H1 (cell line): ENCODE measurements around the gene ETFDH. TPM values are rescaled to one million over a fixed set of nuclear protein-coding genes. Genes with fewer than 3 reads are reported as not detected.

Experiments
- CTCF ChIA-PET: fragments of 300-600 bp; sonication (Branson Sonifier 250); formaldehyde crosslinking; loops from one replicate; lab custom pipeline; 2021; ENCODE audit not compliant: partially characterized antibody; lab: Charles Lee
- POLR2A ChIA-PET: fragments of 300-600 bp; sonication (Branson Sonifier 250); formaldehyde crosslinking; loops from one replicate; lab custom pipeline; 2021; ENCODE audit warnings: inconsistent platforms; ENCODE audit not compliant: partially characterized antibody; lab: Charles Lee
- DNase-seq, 2 experiments: peaks; one replicate each; pipeline versions ENCODE4 v3.0.0 to v3.0.0-alpha.2; 2010 to 2022; ENCODE audit warnings: low spot score in 2 of 2, low read depth in 1 of 2, mixed read lengths in 1 of 2
- FAIRE-seq: peaks from 2 replicates; lab custom pipeline; 2011; peaks lifted over from hg19 to GRCh38; lab: Jason Lieb, UNC
- H2AFZ ChIP-seq: 2 replicates; pipeline ENCODE4 v1.8.1; 2012; ENCODE audit warnings: low read length, inconsistent platforms
- H2AK5ac ChIP-seq: 2 replicates; pipeline ENCODE4 v1.6.1; 2013; ENCODE audit warnings: low read depth, low read length
- H2BK120ac ChIP-seq: replicated peaks from 2 replicates; pipeline ENCODE3; 2013; ENCODE audit warnings: low read depth, low read length, inconsistent platforms
- H2BK12ac ChIP-seq: 2 replicates; pipeline ENCODE4 v1.6.1; 2013; ENCODE audit warnings: low read depth, low read length
- H2BK15ac ChIP-seq: 2 replicates; pipeline ENCODE4 v1.6.1; 2013; ENCODE audit warnings: low read length
- H2BK20ac ChIP-seq: 2 replicates; pipeline ENCODE4 v1.6.1; 2013; ENCODE audit warnings: low read length
- H2BK5ac ChIP-seq: 2 replicates; pipeline ENCODE4 v1.6.1; 2013; ENCODE audit warnings: low read depth, low read length
- H3K14ac ChIP-seq: 2 replicates; pipeline ENCODE4 v1.6.1; 2013; ENCODE audit warnings: inconsistent platforms; ENCODE audit not compliant: insufficient read length
- H3K18ac ChIP-seq: 2 replicates; pipeline ENCODE4 v1.6.1; 2013; ENCODE audit warnings: low read length; ENCODE audit errors: extremely low read depth
- H3K23ac ChIP-seq: 2 replicates; pipeline ENCODE4 v1.6.1; 2013; ENCODE audit warnings: inconsistent platforms; ENCODE audit not compliant: insufficient read length
- H3K23me2 ChIP-seq: 2 replicates; pipeline ENCODE4 v1.6.1; 2013; ENCODE audit warnings: low read depth, low read length
- H3K27ac ChIP-seq: 2 replicates; pipeline ENCODE4 v1.6.1; 2011; ENCODE audit warnings: low read depth, low read length, inconsistent platforms
- H3K27me3 ChIP-seq, 4 experiments: replicated peaks in 1 of 4; 1 replicate in 1 of 4; 2 replicates in 3 of 4; pipeline versions ENCODE4 v1.6.1 to v1.8.1; 2011 to 2013; ENCODE audit warnings: low read length in 3 of 4, mild to moderate bottlenecking in 3 of 4, inconsistent platforms in 2 of 4, mixed read lengths in 2 of 4, moderate library complexity in 1 of 4; ENCODE audit not compliant: control insufficient read depth in 3 of 4, insufficient read depth in 3 of 4; ENCODE audit errors: extremely low read depth in 1 of 4
- H3K36me3 ChIP-seq, 4 experiments: 2 replicates each; pipeline versions ENCODE4 v1.6.1 to v1.8.1; 2011 to 2013; ENCODE audit warnings: mild to moderate bottlenecking in 4 of 4, low read length in 3 of 4, moderate library complexity in 2 of 4, control low read depth in 1 of 4, inconsistent platforms in 1 of 4; ENCODE audit not compliant: insufficient read depth in 4 of 4, control insufficient read depth in 2 of 4
- H3K4ac ChIP-seq: replicated peaks from 2 replicates; pipeline ENCODE3; 2013; ENCODE audit warnings: low read length, low read depth, mixed read lengths, inconsistent platforms; ENCODE audit not compliant: insufficient read length
- H3K4me1 ChIP-seq, 4 experiments: replicated peaks in 1 of 4; 1 replicate in 1 of 4; 2 replicates in 3 of 4; pipeline versions ENCODE4 v1.6.1 to v1.8.1; 2011 to 2013; ENCODE audit warnings: low read length in 3 of 4, inconsistent platforms in 2 of 4, mixed read lengths in 1 of 4; ENCODE audit not compliant: insufficient read depth in 4 of 4, control insufficient read depth in 3 of 4
- H3K4me2 ChIP-seq, 2 experiments: 2 replicates each; pipeline versions ENCODE4 v1.6.1 to v1.8.1; 2011 to 2013; ENCODE audit warnings: low read depth in 2 of 2, low read length in 2 of 2, control low read depth in 1 of 2, inconsistent platforms in 1 of 2, mild to moderate bottlenecking in 1 of 2; ENCODE audit not compliant: insufficient read depth in 1 of 2
- H3K4me3 ChIP-seq, 4 experiments: fragments of 200-600, 300-600 bp in 1 of 4; sonication (generic), shearing (Covaris generic), sonication (Bioruptor Twin) in 1 of 4; 2 replicates each; pipeline versions ENCODE4 v1.5.1 to v1.8.1; 2011 to 2016; ENCODE audit warnings: low read length in 4 of 4, low read depth in 3 of 4, control low read depth in 2 of 4, inconsistent platforms in 2 of 4, mild to moderate bottlenecking in 2 of 4, mixed read lengths in 1 of 4, moderate library complexity in 1 of 4; ENCODE audit not compliant: insufficient read depth in 2 of 4; ENCODE audit errors: extremely low read depth in 1 of 4
- H3K56ac ChIP-seq: replicated peaks from 2 replicates; pipeline ENCODE3; 2013; ENCODE audit warnings: low read depth, mild to moderate bottlenecking, mixed read lengths, low read length, inconsistent platforms; ENCODE audit not compliant: insufficient read length
- H3K79me1 ChIP-seq: 2 replicates; pipeline ENCODE4 v1.6.1; 2013; ENCODE audit warnings: low read depth, low read length, control low read depth
- H3K79me2 ChIP-seq, 2 experiments: 2 replicates each; pipeline versions ENCODE4 v1.6.1 to v1.8.1; 2012 to 2013; ENCODE audit warnings: low read length in 2 of 2, mild to moderate bottlenecking in 2 of 2, inconsistent platforms in 1 of 2; ENCODE audit not compliant: insufficient read depth in 2 of 2, control insufficient read depth in 1 of 2
- H3K9ac ChIP-seq, 4 experiments: replicated peaks in 1 of 4; 1 replicate in 1 of 4; 2 replicates in 3 of 4; pipeline versions ENCODE4 v1.6.1 to v1.8.1; 2011 to 2013; ENCODE audit warnings: low read depth in 3 of 4, low read length in 3 of 4, control low read depth in 2 of 4, mild to moderate bottlenecking in 2 of 4, moderate library complexity in 2 of 4, inconsistent platforms in 1 of 4; ENCODE audit errors: extremely low read depth in 1 of 4
- H3K9me3 ChIP-seq, 2 experiments: 2 replicates each; pipeline versions ENCODE4 v1.6.1 to v1.8.1; 2012 to 2013; ENCODE audit warnings: mild to moderate bottlenecking in 2 of 2, moderate library complexity in 2 of 2, control low read depth in 1 of 2, inconsistent platforms in 1 of 2, low read depth in 1 of 2, low read length in 1 of 2, mixed read lengths in 1 of 2; ENCODE audit not compliant: insufficient read depth in 2 of 2
- H4K20me1 ChIP-seq, 2 experiments: replicated peaks in 1 of 2; 2 replicates each; pipeline versions ENCODE3 to v1.8.1; 2011 to 2013; ENCODE audit warnings: inconsistent platforms in 2 of 2, low read length in 2 of 2, mild to moderate bottlenecking in 1 of 2; ENCODE audit not compliant: insufficient read depth in 2 of 2, control insufficient read depth in 1 of 2
- H4K5ac ChIP-seq: 2 replicates; pipeline ENCODE4 v1.6.1; 2013; ENCODE audit warnings: low read length, low read depth, mixed read lengths, inconsistent platforms; ENCODE audit not compliant: insufficient read length
- H4K8ac ChIP-seq: 2 replicates; pipeline ENCODE4 v1.8.0; 2013; ENCODE audit warnings: mild to moderate bottlenecking, moderate library complexity, low read length, inconsistent platforms; ENCODE audit not compliant: insufficient read depth; ENCODE audit errors: extremely low read depth
- H4K91ac ChIP-seq: replicated peaks from 2 replicates; pipeline ENCODE3; 2013; ENCODE audit warnings: low read length, mixed read lengths, inconsistent platforms; ENCODE audit not compliant: insufficient read length
- ATF2 ChIP-seq: IDR thresholded peaks from 2 replicates; pipeline ENCODE4 v1.6.1; 2012; ENCODE audit warnings: low read length, inconsistent platforms
- CBX8 ChIP-seq: fragments of 300-800, 300-1000 bp; sonication (generic); IDR thresholded peaks from 2 replicates; pipeline ENCODE4 v1.7.1; 2016; ENCODE audit warnings: low read depth, low read length, borderline replicate concordance
- KDM5A ChIP-seq: fragments of 200-600 bp; IDR thresholded peaks from 2 replicates; pipeline ENCODE4 v1.7.1; 2012; ENCODE audit warnings: mild to moderate bottlenecking, low read length, inconsistent platforms, mixed read lengths
- NRF1 ChIP-seq: IDR thresholded peaks from 2 replicates; pipeline ENCODE4 v1.6.1; 2011; ENCODE audit warnings: mild to moderate bottlenecking, low read depth, low read length, improper control_type of control experiment
- SP1 ChIP-seq: IDR thresholded peaks from 2 replicates; pipeline ENCODE4 v1.6.1; 2011; ENCODE audit warnings: low read depth, low read length
- SUZ12 ChIP-seq: fragments of 200-600 bp; sonication (generic); IDR thresholded peaks from 2 replicates; pipeline ENCODE4 v1.6.1; 2012; ENCODE audit warnings: mild to moderate bottlenecking, inconsistent platforms, low read length, moderate library complexity, mixed read lengths
- WGBS, 2 experiments: shearing (Covaris generic) in 1 of 2; methylation state at CpG; one replicate each; pipeline versions ENCODE4 v1.1.6 to v1.1.7; 2013 to 2015; ENCODE audit warnings: low lambda C conversion rate in 2 of 2, mixed read lengths in 2 of 2, inconsistent platforms in 1 of 2, low coverage in 1 of 2, missing lambda C conversion rate in 1 of 2; ENCODE audit not compliant: insufficient replicate concordance in 2 of 2, insufficient coverage in 1 of 2, insufficient read length in 1 of 2; ENCODE audit errors: extremely low coverage in 1 of 2, missing lambda C conversion rate in 1 of 2; 5-methylcytosine and 5-hydroxymethylcytosine counted together
- polyA plus RNA-seq, 7 experiments: library from polyadenylated mRNA; depleted of rRNA in 3 of 7; stranded (reverse) in 5 of 7; unstranded in 2 of 7; fragments of >200 nt in 5 of 7; fragments of 200-250 nt in 2 of 7; gene quantifications; 1 replicate in 5 of 7; 2 replicates in 1 of 7; 4 replicates in 1 of 7; pipeline versions ENCODE4 v1.2.1 to v1.2.3, GENCODE V29; 2011 to 2013; ENCODE audit warnings: missing spikeins in 2 of 7, mixed read lengths in 2 of 7
- total RNA-seq: library from RNA; stranded (reverse); fragmentation: NEBNext Ultra II Directional; extraction: Animal tissue kit (Norgen Biotek cat#: 25700); gene quantifications from 2 replicates; pipeline ENCODE4 v1.2.1, GENCODE V29; 2021

ETFDH gene
- total and polyA plus RNA-seq, 2 of the 8 experiments (the other 6 are each of a cell fraction or from before 2014, with no cell fraction given) = 11.3 to 15.7 TPM

GRCh38 chr4:158738866-158739265 is 66.8 kb downstream of the ETFDH start:
- Histone ChIP-seq H2BK15ac (no peak overlapping the region), H4K5ac (no peak overlapping the region), H2BK20ac (no peak overlapping the region), H2BK12ac (no peak overlapping the region), H4K91ac (no peak overlapping the region), H2AK5ac (no peak overlapping the region), H3K79me2 (no peaks in the 10 kb centered on the region), H3K4me3 (no peak overlapping the region), H3K23ac (no peak overlapping the region), H3K36me3 (no peaks in the 10 kb centered on the region), H2AFZ (no peak overlapping the region), H2BK120ac (no peak overlapping the region), H3K4me1 (peaks cover 0 to 2% (median 0%) of the 10 kb centered on the region in 4 experiments; a peak in 1 of 7 replicates), H3K79me1 (no peaks in the 10 kb centered on the region), H4K8ac (no peak overlapping the region), H3K4ac (no peak overlapping the region), H3K9me3 (no peaks in the 10 kb centered on the region), H2BK5ac (no peak overlapping the region), H3K23me2 (peaks cover 3% of the 10 kb centered on the region; the same call in 1 of the 2 replicates), H3K27ac (no peak overlapping the region), H3K14ac (no peak overlapping the region), H3K9ac (no peak overlapping the region), H3K56ac (no peak overlapping the region), H3K18ac (no peak overlapping the region), H4K20me1 (no peaks in the 10 kb centered on the region), H3K4me2 (no peak overlapping the region), H3K27me3 (no peaks in the 10 kb centered on the region)
- TF ChIP-seq NRF1 (no peak), KDM5A (no peak), CBX8 (no peak), SUZ12 (no peak), SP1 (no peak), ATF2 (no peak)
- ChIA-PET POLR2A (no interaction called here), CTCF (interaction anchor here (0.6 to 1.0 kb wide), 5 partner anchors 9 to 113 kb away, joined by 3 to 4 read pairs (median 3); no protein-coding TSS in a partner anchor)
- 96% methylated on average over 2 of the region's 2 CpGs; no CpG with 5 or more reads in 1 of the 2 experiments for WGBS, 2 experiments
- DNase-seq = no peak
- FAIRE-seq = no peak
